RWPE2 (cell line): ENCODE measurements around the gene RGMA.
"Not testable (repeated sequence)": the region's sequence is repeated elsewhere in the genome, so short reads cannot be mapped to it uniquely, and the experiment has no call there.

ENCODE experiments used
- ATAC-seq: fragments of 200-7000 bp; cut with Tn5 transposase; 3 replicates; pipeline ENCODE4 v1.9.1; 2021; ENCODE audit warnings: low read depth
- DNase-seq: peaks from one replicate; pipeline ENCODE4 v3.0.0-alpha.2; 2020; ENCODE audit warnings: low spot score
- H3K27ac ChIP-seq: fragments of 450-650 bp; 2 replicates; pipeline ENCODE4 v1.5.1; 2017; ENCODE audit warnings: mild to moderate bottlenecking; ENCODE audit not compliant: poor library complexity, severe bottlenecking
- H3K27me3 ChIP-seq: fragments of 250-450 bp; sonication (Bioruptor Pico); 2 replicates; pipeline ENCODE4 v1.5.1; 2021; ENCODE audit warnings: mild to moderate bottlenecking, moderate library complexity; ENCODE audit not compliant: insufficient read depth, poor library complexity, severe bottlenecking
- H3K36me3 ChIP-seq: fragments of 250-450 bp; sonication (Bioruptor Pico); 2 replicates; pipeline ENCODE4 v1.5.1; 2020; ENCODE audit warnings: low read depth, mild to moderate bottlenecking, moderate library complexity
- H3K4me1 ChIP-seq: fragments of 250-450 bp; sonication (Bioruptor Pico); 2 replicates; pipeline ENCODE4 v1.5.1; 2021; ENCODE audit warnings: mild to moderate bottlenecking, moderate library complexity; ENCODE audit not compliant: insufficient read depth, poor library complexity, severe bottlenecking
- H3K4me3 ChIP-seq: fragments of 250-450 bp; sonication (Bioruptor Pico); 2 replicates; pipeline ENCODE4 v1.5.1; 2021; ENCODE audit warnings: mild to moderate bottlenecking, moderate library complexity; ENCODE audit not compliant: severe bottlenecking
- H3K9me3 ChIP-seq: fragments of 250-450 bp; sonication (Bioruptor Pico); 2 replicates; pipeline ENCODE4 v1.5.1; 2021; ENCODE audit warnings: mild to moderate bottlenecking, moderate library complexity; ENCODE audit not compliant: severe bottlenecking
- TF ChIP-seq, protein P1 (sequence below): fragments of 450-650 bp; IDR thresholded peaks from one replicate; pipeline ENCODE4 v1.5.1; 2017; ENCODE audit warnings: mild to moderate bottlenecking, moderate library complexity; ENCODE audit not compliant: poor library complexity, severe bottlenecking

RGMA gene

DNA sequence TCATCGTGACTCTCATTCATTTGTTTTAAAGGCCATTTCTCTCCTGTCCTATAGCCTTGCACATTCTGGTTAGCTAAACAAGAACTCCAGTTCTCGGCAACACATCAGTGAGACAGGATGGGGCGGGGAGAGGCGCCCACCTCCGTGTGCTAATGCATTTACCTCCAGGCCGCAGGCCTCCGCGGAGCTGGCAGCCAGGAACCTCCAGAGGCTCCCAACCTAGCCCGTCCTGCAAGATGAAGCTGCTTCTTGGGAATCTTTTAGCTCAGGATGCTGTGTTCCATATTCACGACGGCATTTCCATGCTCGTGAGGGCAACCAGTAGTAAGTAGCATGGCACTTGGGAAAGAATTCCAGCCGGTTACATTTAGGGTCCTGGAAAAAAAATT is 47.9 kb downstream of the RGMA start:
- Histone ChIP-seq H3K27ac (no peak overlapping the region), H3K36me3 (no peaks in the 10 kb centered on the region), H3K9me3 (peaks cover 3% of the 10 kb centered on the region), H3K4me3 (no peak overlapping the region), H3K27me3 (no peaks in the 10 kb centered on the region), H3K4me1 (no peaks in the 10 kb centered on the region)
- ATAC-seq (no peak), DNase-seq (peak; percentile 45)
- TF ChIP-seq, protein P1, sequence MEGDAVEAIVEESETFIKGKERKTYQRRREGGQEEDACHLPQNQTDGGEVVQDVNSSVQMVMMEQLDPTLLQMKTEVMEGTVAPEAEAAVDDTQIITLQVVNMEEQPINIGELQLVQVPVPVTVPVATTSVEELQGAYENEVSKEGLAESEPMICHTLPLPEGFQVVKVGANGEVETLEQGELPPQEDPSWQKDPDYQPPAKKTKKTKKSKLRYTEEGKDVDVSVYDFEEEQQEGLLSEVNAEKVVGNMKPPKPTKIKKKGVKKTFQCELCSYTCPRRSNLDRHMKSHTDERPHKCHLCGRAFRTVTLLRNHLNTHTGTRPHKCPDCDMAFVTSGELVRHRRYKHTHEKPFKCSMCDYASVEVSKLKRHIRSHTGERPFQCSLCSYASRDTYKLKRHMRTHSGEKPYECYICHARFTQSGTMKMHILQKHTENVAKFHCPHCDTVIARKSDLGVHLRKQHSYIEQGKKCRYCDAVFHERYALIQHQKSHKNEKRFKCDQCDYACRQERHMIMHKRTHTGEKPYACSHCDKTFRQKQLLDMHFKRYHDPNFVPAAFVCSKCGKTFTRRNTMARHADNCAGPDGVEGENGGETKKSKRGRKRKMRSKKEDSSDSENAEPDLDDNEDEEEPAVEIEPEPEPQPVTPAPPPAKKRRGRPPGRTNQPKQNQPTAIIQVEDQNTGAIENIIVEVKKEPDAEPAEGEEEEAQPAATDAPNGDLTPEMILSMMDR, result no peak

DNA sequence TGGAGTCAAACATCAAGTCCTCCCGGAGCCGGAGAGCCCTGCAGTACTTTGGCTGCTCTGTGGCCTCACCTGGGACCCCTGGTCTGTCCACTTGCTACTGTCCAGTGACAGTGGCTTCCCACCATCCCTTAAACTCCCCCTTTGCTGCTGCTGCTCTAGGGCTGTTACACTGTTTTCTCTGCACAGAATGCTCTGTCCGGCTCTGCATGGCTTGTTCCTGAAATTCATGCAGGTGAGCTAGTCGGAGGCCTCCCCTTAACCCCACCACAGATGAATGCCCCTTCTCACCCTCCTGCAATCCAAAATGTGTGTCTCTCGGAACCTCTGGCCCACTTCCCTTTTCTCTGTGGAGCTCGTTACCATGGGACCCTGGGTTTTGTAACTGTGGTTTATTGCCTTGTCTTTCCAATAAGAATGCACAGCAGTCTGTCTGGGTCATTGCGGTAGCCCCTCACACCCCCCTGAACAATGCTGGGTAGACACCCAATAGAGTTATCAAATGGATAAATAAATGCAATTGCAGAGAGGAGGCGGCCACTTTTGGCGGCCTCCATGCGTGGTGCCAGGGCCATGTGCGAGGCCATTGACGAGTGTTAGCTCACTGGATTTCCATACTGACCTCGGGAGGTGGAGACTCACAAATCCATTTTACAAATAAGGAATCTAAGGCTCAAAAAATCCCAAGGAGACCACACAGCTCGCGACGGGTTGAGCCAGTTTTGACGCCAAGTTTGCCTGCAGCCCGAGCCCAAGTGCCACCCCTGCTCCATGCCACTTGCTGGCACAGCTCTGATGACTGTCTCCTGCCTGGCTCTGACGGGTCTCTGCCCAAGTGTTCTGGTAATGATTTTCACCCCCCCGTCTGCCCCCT is 48.5 kb downstream of the RGMA start:
- Histone ChIP-seq H3K4me3 (no peak overlapping the region), H3K27me3 (no peaks in the 10 kb centered on the region), H3K9me3 (no peaks in the 10 kb centered on the region), H3K36me3 (no peaks in the 10 kb centered on the region), H3K27ac (no peak overlapping the region), H3K4me1 (no peaks in the 10 kb centered on the region)
- TF ChIP-seq, protein P1, result no peak
- ATAC-seq, result no peak
- peak; percentile 58 for DNase-seq

DNA sequence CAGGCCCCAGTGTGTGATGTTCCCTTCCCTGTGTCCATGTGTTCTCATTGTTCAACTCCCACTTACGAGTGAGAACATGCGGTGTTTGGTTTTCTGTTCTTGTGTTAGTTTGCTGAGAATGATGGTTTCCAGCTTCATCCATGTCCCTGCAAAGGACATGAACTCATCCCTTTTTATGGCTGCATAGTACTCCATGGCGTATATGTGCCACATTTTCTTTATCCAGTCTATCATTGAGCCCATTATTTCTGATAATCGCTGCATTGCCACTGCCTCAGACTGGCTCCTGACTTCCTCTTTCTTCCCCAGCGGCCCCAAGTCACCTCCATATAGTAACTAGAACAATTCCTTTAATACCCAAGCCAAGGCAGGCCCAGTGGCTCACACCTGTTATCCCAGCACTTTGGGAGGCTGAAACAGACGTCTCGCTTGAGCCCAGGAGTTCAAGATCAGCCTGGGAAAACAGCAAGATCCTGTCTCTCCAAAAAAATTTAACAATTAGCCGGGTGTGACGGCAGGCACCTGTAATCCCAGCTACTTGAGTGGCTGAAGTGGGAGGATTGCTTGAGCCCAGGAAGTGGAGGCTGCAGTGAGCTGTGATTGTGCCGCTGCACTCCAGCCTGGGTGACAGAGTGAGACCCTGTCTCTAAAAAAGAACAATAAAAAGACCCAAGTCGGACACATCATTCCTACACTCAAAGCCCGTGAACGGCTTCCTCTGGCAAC is 49.3 kb downstream of the RGMA start:
- not testable (repeated sequence) for H3K27ac ChIP-seq, H3K4me1 ChIP-seq, ATAC-seq, H3K27me3 ChIP-seq, H3K4me3 ChIP-seq, H3K9me3 ChIP-seq, H3K36me3 ChIP-seq
- DNase-seq, result peak; percentile 32

GRCh38 chr15:93037820-93038705 is 50.9 kb downstream of the RGMA start:
- Histone ChIP-seq H3K36me3 (no peaks in the 10 kb centered on the region), H3K4me1 (no peaks in the 10 kb centered on the region), H3K27me3 (no peaks in the 10 kb centered on the region), H3K27ac (no peak overlapping the region), H3K9me3 (no peaks in the 10 kb centered on the region), H3K4me3 (no peak overlapping the region)
- TF ChIP-seq, protein P1, result no peak
- ATAC-seq (no peak), DNase-seq (peak; percentile 55)
